Trophoblast cell (in vitro differentiated cells and primary cell): Measurements from ENCODE around the gene PLEKHG5.

Experiments
- DNase-seq, 2 donors: peaks; one replicate each; pipeline ENCODE4 v3.0.0-alpha.2; 2016
- H2AFZ ChIP-seq: 2 replicates; pipeline ENCODE4 v1.6.1; 2013; ENCODE audit warnings: low read length, moderate library complexity, mild to moderate bottlenecking; ENCODE audit not compliant: insufficient read depth, poor library complexity
- H2AK5ac ChIP-seq: 2 replicates; pipeline ENCODE4 v1.6.1; 2013; ENCODE audit warnings: mild to moderate bottlenecking, low read length
- H2BK120ac ChIP-seq: 2 replicates; pipeline ENCODE4 v1.6.1; 2013; ENCODE audit warnings: low read length, mild to moderate bottlenecking, moderate library complexity; ENCODE audit not compliant: insufficient read depth, poor library complexity
- H2BK12ac ChIP-seq: 2 replicates; pipeline ENCODE4 v1.6.1; 2013; ENCODE audit warnings: mild to moderate bottlenecking, low read length, moderate library complexity
- H2BK5ac ChIP-seq: 2 replicates; pipeline ENCODE4 v1.6.1; 2013; ENCODE audit warnings: low read length, low read depth, moderate library complexity, mild to moderate bottlenecking; ENCODE audit not compliant: poor library complexity
- H3K14ac ChIP-seq: 2 replicates; pipeline ENCODE4 v1.6.1; 2013; ENCODE audit warnings: mild to moderate bottlenecking, low read length
- H3K18ac ChIP-seq: 2 replicates; pipeline ENCODE4 v1.6.1; 2013; ENCODE audit warnings: mild to moderate bottlenecking, low read length
- H3K23ac ChIP-seq: 2 replicates; pipeline ENCODE4 v1.6.1; 2013; ENCODE audit warnings: low read length
- H3K27ac ChIP-seq: 2 replicates; pipeline ENCODE4 v1.5.1; 2013; ENCODE audit warnings: low read depth, mild to moderate bottlenecking, inconsistent platforms, low read length, moderate library complexity
- H3K27me3 ChIP-seq: 2 replicates; pipeline ENCODE4 v1.6.1; 2013; ENCODE audit warnings: inconsistent platforms, mild to moderate bottlenecking, low read length, moderate library complexity; ENCODE audit not compliant: insufficient read depth
- H3K36me3 ChIP-seq, 2 experiments: 1 replicate in 1 of 2; 2 replicates in 1 of 2; pipeline ENCODE4 v1.6.1; 2013; ENCODE audit warnings: low read length in 2 of 2, mild to moderate bottlenecking in 2 of 2, moderate library complexity in 1 of 2; ENCODE audit not compliant: insufficient read depth in 2 of 2, control insufficient read depth in 1 of 2
- H3K4ac ChIP-seq: 2 replicates; pipeline ENCODE4 v1.6.1; 2013; ENCODE audit warnings: low read depth, mild to moderate bottlenecking, low read length, moderate library complexity
- H3K4me1 ChIP-seq, 2 experiments: 1 replicate in 1 of 2; 2 replicates in 1 of 2; pipeline ENCODE4 v1.6.1; 2013; ENCODE audit warnings: low read length in 2 of 2, mild to moderate bottlenecking in 2 of 2, moderate library complexity in 1 of 2; ENCODE audit not compliant: insufficient read depth in 2 of 2, control insufficient read depth in 1 of 2
- H3K4me2 ChIP-seq: 2 replicates; pipeline ENCODE4 v1.6.1; 2013; ENCODE audit warnings: inconsistent platforms, mild to moderate bottlenecking, low read length, moderate library complexity
- H3K4me3 ChIP-seq: 2 replicates; pipeline ENCODE4 v1.5.1; 2013; ENCODE audit warnings: mild to moderate bottlenecking, low read depth, low read length, inconsistent platforms
- H3K79me1 ChIP-seq: one replicate; pipeline ENCODE4 v1.6.1; 2013; ENCODE audit warnings: low read length
- H3K79me2 ChIP-seq: 2 replicates; pipeline ENCODE4 v1.6.1; 2013; ENCODE audit warnings: low read length, mild to moderate bottlenecking; ENCODE audit not compliant: control insufficient read depth, insufficient read depth, poor library complexity
- H3K9ac ChIP-seq: 2 replicates; pipeline ENCODE4 v1.6.1; 2013; ENCODE audit warnings: mild to moderate bottlenecking, low read length
- H3K9me3 ChIP-seq: 2 replicates; pipeline ENCODE4 v1.6.1; 2013; ENCODE audit warnings: low read depth, mild to moderate bottlenecking, control low read depth, inconsistent platforms, low read length; ENCODE audit not compliant: insufficient read depth
- H4K12ac ChIP-seq: 2 replicates; pipeline ENCODE4 v1.6.1; 2013; ENCODE audit warnings: low read depth, mild to moderate bottlenecking, low read length, moderate library complexity
- H4K8ac ChIP-seq: 2 replicates; pipeline ENCODE4 v1.6.1; 2013; ENCODE audit warnings: low read depth, mild to moderate bottlenecking, low read length, moderate library complexity
- H4K91ac ChIP-seq: one replicate; pipeline ENCODE4 v1.6.1; 2013; ENCODE audit warnings: low read depth, mild to moderate bottlenecking, low read length, moderate library complexity
- WGBS: extraction: QIAGEN DNeasy Blood & Tissue Kit; methylation state at CpG from one replicate; pipeline ENCODE4 v1.1.7; 2013; ENCODE audit warnings: missing lambda C conversion rate; ENCODE audit not compliant: insufficient read length, insufficient coverage; ENCODE audit errors: extremely low coverage; 5-methylcytosine and 5-hydroxymethylcytosine counted together

Gene PLEKHG5

GRCh38 chr1:6465461-6466005 is 25.9 kb downstream of the PLEKHG5 start:
- no CpG with 5 or more reads among the region's 21 CpGs for WGBS
- H4K8ac ChIP-seq, result no peak overlapping the region
- no peaks in the 10 kb centered on the region for H3K79me2 ChIP-seq
- H4K91ac ChIP-seq, result no peak overlapping the region
- no peak overlapping the region for H2AK5ac ChIP-seq
- no peak overlapping the region for H2BK12ac ChIP-seq
- no peak for DNase-seq
- H3K27me3 ChIP-seq, result no peaks in the 10 kb centered on the region
- no peak overlapping the region for H3K18ac ChIP-seq
- no peak overlapping the region for H4K12ac ChIP-seq
- H3K14ac ChIP-seq, result no peak overlapping the region
- H3K23ac ChIP-seq, result no peak overlapping the region
- no peak overlapping the region for H2AFZ ChIP-seq
- no peak overlapping the region for H2BK5ac ChIP-seq
- no peaks in the 10 kb centered on the region for H3K79me1 ChIP-seq
- peaks cover 77 to 87% of the 10 kb centered on the region in 2 experiments for H3K36me3 ChIP-seq
- H3K4me2 ChIP-seq, result no peak overlapping the region
- peaks cover 2% of the 10 kb centered on the region for H3K9me3 ChIP-seq
- no peak overlapping the region for H3K27ac ChIP-seq
- H3K4me1 ChIP-seq, result no peaks in the 10 kb centered on the region
- no peak overlapping the region for H3K4ac ChIP-seq
- H3K9ac ChIP-seq, result no peak overlapping the region
- H2BK120ac ChIP-seq, result no peak overlapping the region
- no peak overlapping the region for H3K4me3 ChIP-seq

- H2BK12ac ChIP-seq, result no peak overlapping the region
- no peak overlapping the region for H3K4me3 ChIP-seq
- H2AFZ ChIP-seq, result no peak overlapping the region
- no peak overlapping the region for H3K18ac ChIP-seq
- no peak overlapping the region for H3K23ac ChIP-seq
- WGBS, result no CpG with 5 or more reads among the region's 5 CpGs
- H3K27ac ChIP-seq, result no peak overlapping the region
- H3K4me2 ChIP-seq, result no peak overlapping the region
- no peak overlapping the region for H3K4ac ChIP-seq
- no peak overlapping the region for H4K91ac ChIP-seq
- no peak overlapping the region for H3K14ac ChIP-seq
- H3K79me1 ChIP-seq, result no peaks in the 10 kb centered on the region
- no peaks in the 10 kb centered on the region for H3K4me1 ChIP-seq
- H2BK120ac ChIP-seq, result no peak overlapping the region
- DNase-seq, result no peak
- no peak overlapping the region for H4K12ac ChIP-seq
- no peaks in the 10 kb centered on the region for H3K27me3 ChIP-seq
- no peak overlapping the region for H2AK5ac ChIP-seq
- H4K8ac ChIP-seq, result no peak overlapping the region
- H2BK5ac ChIP-seq, result no peak overlapping the region
- H3K36me3 ChIP-seq, result peaks cover 71 to 81% of the 10 kb centered on the region in 2 experiments
- H3K79me2 ChIP-seq, result no peaks in the 10 kb centered on the region
- H3K9me3 ChIP-seq, result peaks cover 2% of the 10 kb centered on the region
- no peak overlapping the region for H3K9ac ChIP-seq
Observed at GRCh38 chr1:6464915-6465314, 26.6 kb downstream of the PLEKHG5 start.

- no peak overlapping the region for H3K4ac ChIP-seq
- H3K9ac ChIP-seq, result no peak overlapping the region
- H3K79me2 ChIP-seq, result no peaks in the 10 kb centered on the region
- no peaks in the 10 kb centered on the region for H3K79me1 ChIP-seq
- no peak overlapping the region for H2BK5ac ChIP-seq
- H2BK12ac ChIP-seq, result no peak overlapping the region
- no CpG with 5 or more reads among the region's 7 CpGs for WGBS
- no peak overlapping the region for H2BK120ac ChIP-seq
- no peaks in the 10 kb centered on the region for H3K27me3 ChIP-seq
- no peak overlapping the region for H4K12ac ChIP-seq
- H3K27ac ChIP-seq, result no peak overlapping the region
- H3K4me1 ChIP-seq, result no peaks in the 10 kb centered on the region
- no peak overlapping the region for H3K4me3 ChIP-seq
- DNase-seq, result no peak
- no peak overlapping the region for H3K18ac ChIP-seq
- H3K14ac ChIP-seq, result no peak overlapping the region
- H2AK5ac ChIP-seq, result no peak overlapping the region
- no peak overlapping the region for H3K4me2 ChIP-seq
- peaks cover 67 to 77% of the 10 kb centered on the region in 2 experiments for H3K36me3 ChIP-seq
- no peak overlapping the region for H4K91ac ChIP-seq
- no peak overlapping the region for H3K23ac ChIP-seq
- no peak overlapping the region for H4K8ac ChIP-seq
- peaks cover 2% of the 10 kb centered on the region for H3K9me3 ChIP-seq
- H2AFZ ChIP-seq, result no peak overlapping the region
Observed at GRCh38 chr1:6464514-6464836, 27.0 kb downstream of the PLEKHG5 start.

- no peak overlapping the region for H2AFZ ChIP-seq
Observed at GRCh38 chr1:6463120-6463412, 28.4 kb downstream of the PLEKHG5 start.

More at GRCh38 chr1:6463120-6463412, 28.4 kb downstream of the PLEKHG5 start:
- no peak overlapping the region for H4K8ac ChIP-seq
- H3K9me3 ChIP-seq, result no peaks in the 10 kb centered on the region
- no peak overlapping the region for H2BK120ac ChIP-seq
- peaks cover 53 to 63% of the 10 kb centered on the region in 2 experiments for H3K36me3 ChIP-seq
- H4K12ac ChIP-seq, result no peak overlapping the region
- no peak overlapping the region for H3K4me2 ChIP-seq
- H2BK12ac ChIP-seq, result no peak overlapping the region
- H3K27ac ChIP-seq, result no peak overlapping the region
- no peak overlapping the region for H3K4ac ChIP-seq
- no peak overlapping the region for H3K14ac ChIP-seq
- no peaks in the 10 kb centered on the region for H3K79me2 ChIP-seq
- DNase-seq, result no peak
- H3K79me1 ChIP-seq, result no peaks in the 10 kb centered on the region
- H3K18ac ChIP-seq, result no peak overlapping the region
- no peaks in the 10 kb centered on the region for H3K27me3 ChIP-seq
- H3K4me1 ChIP-seq, result no peaks in the 10 kb centered on the region
- no peak overlapping the region for H3K4me3 ChIP-seq
- no peak overlapping the region for H3K9ac ChIP-seq
- H2BK5ac ChIP-seq, result no peak overlapping the region
- WGBS, result no CpG with 5 or more reads among the region's 1 CpG
- no peak overlapping the region for H2AK5ac ChIP-seq
- no peak overlapping the region for H3K23ac ChIP-seq
- no peak overlapping the region for H4K91ac ChIP-seq
